HCT116 (cell line): ENCODE results near the gene PLEKHM3. TPM values are rescaled to one million over a fixed set of nuclear protein-coding genes. Genes with fewer than 3 reads are reported as not detected.
A peak's percentile ranks its signal among the peaks of the same experiment; 100 is the strongest.

Experiments
- ATAC-seq: fragments of 200-7000 bp; cut with Tn5 transposase; 2 replicates; pipeline ENCODE4 v1.9.1; 2020; ENCODE audit warnings: mild to moderate bottlenecking, moderate library complexity
- BruUV-seq: library from RNA; stranded (reverse); fragments of 400-500 nt; replicated peaks from 2 replicates; lab custom pipeline; 2021; lab: Mats Ljungman, UMichigan
- CTCF ChIA-PET: fragments of 300-600 bp; sonication (Branson Sonifier 250); formaldehyde crosslinking; loops from one replicate; lab custom pipeline; 2021; ENCODE audit warnings: antibody characterized with exemption; lab: Charles Lee
- POLR2A ChIA-PET: fragments of 300-600, 350-600 bp; sonication (Branson Sonifier 250); formaldehyde crosslinking; loops from one replicate; lab custom pipeline; 2021; ENCODE audit warnings: antibody characterized with exemption; lab: Charles Lee
- RAD21 ChIA-PET, 2 experiments: fragments of 300-600 bp; sonication (Branson Sonifier 250); formaldehyde crosslinking; loops; one replicate each; lab custom pipeline; 2023; ENCODE audit warnings: low total read pairs in 2 of 2; ENCODE audit not compliant: uncharacterized antibody in 2 of 2, unreplicated experiment in 2 of 2, low non-redundant PET in 1 of 2; lab: Charles Lee
- DNase-seq: peaks from one replicate; pipeline ENCODE4 v3.0.0-alpha.2; 2010; ENCODE audit warnings: low read depth, low spot score
- H2AFZ ChIP-seq: fragments of 200-600 bp; shearing (Covaris generic), sonication (generic); 2 replicates; pipeline ENCODE4 v1.6.1; 2017; ENCODE audit warnings: low read depth, mixed run types, mixed read lengths, antibody characterized with exemption, low read length; ENCODE audit not compliant: poor library complexity, severe bottlenecking
- H3K27ac ChIP-seq: 2 replicates; pipeline ENCODE4 v1.5.1; 2012; ENCODE audit warnings: low read depth, low read length
- H3K27me3 ChIP-seq: fragments of 200-600 bp; sonication (generic); 2 replicates; pipeline ENCODE4 v1.6.1; 2016; ENCODE audit warnings: mixed run types, low read length, mixed read lengths; ENCODE audit not compliant: insufficient read depth
- H3K36me3 ChIP-seq, 2 experiments: fragments of 200-500 bp in 1 of 2; fragments of 200-600 bp in 1 of 2; sonication (Bioruptor generic) in 1 of 2; sonication (generic) in 1 of 2; 2 replicates each; pipeline versions ENCODE4 v1.5.1 to v1.6.1; 2014 to 2016; ENCODE audit warnings: low read length in 2 of 2, inconsistent platforms in 1 of 2, mixed read lengths in 1 of 2, mixed run types in 1 of 2; ENCODE audit not compliant: insufficient read depth in 2 of 2, control insufficient read depth in 1 of 2
- H3K4me1 ChIP-seq, 2 experiments: fragments of 200-600 bp in 1 of 2; sonication (generic) in 1 of 2; 2 replicates each; pipeline versions ENCODE4 v1.5.1 to v1.6.1; 2012 to 2017; ENCODE audit warnings: low read length in 2 of 2, inconsistent platforms in 1 of 2, mild to moderate bottlenecking in 1 of 2, mixed read lengths in 1 of 2, mixed run types in 1 of 2, moderate library complexity in 1 of 2; ENCODE audit not compliant: insufficient read depth in 2 of 2, control insufficient read depth in 1 of 2
- H3K4me2 ChIP-seq: fragments of 200-600 bp; sonication (generic); 2 replicates; pipeline ENCODE4 v1.6.1; 2017; ENCODE audit warnings: mixed run types, low read length, mixed read lengths
- H3K4me3 ChIP-seq, 2 experiments: fragments of 200-600 bp in 1 of 2; sonication (generic) in 1 of 2; replicated peaks in 1 of 2; 2 replicates each; pipeline ENCODE4 v1.5.1; 2011 to 2016; ENCODE audit warnings: low read length in 2 of 2, control low read depth in 1 of 2, low read depth in 1 of 2, mild to moderate bottlenecking in 1 of 2, mixed read lengths in 1 of 2, mixed run types in 1 of 2
- H3K79me2 ChIP-seq: fragments of 200-600 bp; sonication (generic); 2 replicates; pipeline ENCODE4 v1.6.1; 2017; ENCODE audit warnings: mild to moderate bottlenecking, mixed run types, low read length, moderate library complexity, mixed read lengths; ENCODE audit not compliant: insufficient read depth
- H3K9ac ChIP-seq: fragments of 200-600 bp; sonication (generic); 2 replicates; pipeline ENCODE4 v1.6.1; 2016; ENCODE audit warnings: low read length, mixed read lengths
- H3K9me2 ChIP-seq: fragments of 200-600 bp; sonication (generic), shearing (Covaris generic); 2 replicates; pipeline ENCODE4 v1.6.1; 2017; ENCODE audit warnings: mixed run types, mild to moderate bottlenecking, moderate library complexity; ENCODE audit not compliant: insufficient read depth
- H3K9me3 ChIP-seq, 2 experiments: fragments of 200-500 bp in 1 of 2; fragments of 200-600 bp in 1 of 2; sonication (Bioruptor generic) in 1 of 2; sonication (generic) in 1 of 2; 2 replicates each; pipeline ENCODE4 v1.6.1; 2014 to 2017; ENCODE audit warnings: low read length in 2 of 2, mixed read lengths in 2 of 2, inconsistent platforms in 1 of 2, low read depth in 1 of 2, mild to moderate bottlenecking in 1 of 2, mixed run types in 1 of 2, moderate library complexity in 1 of 2; ENCODE audit not compliant: control insufficient read depth in 1 of 2, insufficient read depth in 1 of 2
- H4K20me1 ChIP-seq: fragments of 200-600 bp; sonication (generic), shearing (Covaris generic); 2 replicates; pipeline ENCODE4 v1.6.1; 2017; ENCODE audit warnings: mixed run types, mild to moderate bottlenecking, moderate library complexity; ENCODE audit not compliant: insufficient read depth
- CBX3 ChIP-seq: IDR thresholded peaks from 2 replicates; pipeline ENCODE4 v1.6.1; 2012; ENCODE audit warnings: low read depth
- CEBPB ChIP-seq: IDR thresholded peaks from 2 replicates; pipeline ENCODE4 v1.6.1; 2012; ENCODE audit warnings: low read depth
- CTCF ChIP-seq, 3 experiments: fragments of 200-600 bp in 1 of 3; sonication (generic) in 1 of 3; IDR thresholded peaks in 2 of 3; conservative IDR thresholded peaks in 1 of 3; 2 replicates each; pipeline ENCODE4 v1.5.1; 2012 to 2017; ENCODE audit warnings: low read depth in 2 of 3, low read length in 2 of 3, antibody characterized with exemption in 1 of 3, borderline replicate concordance in 1 of 3, control low read depth in 1 of 3, mild to moderate bottlenecking in 1 of 3, mixed read lengths in 1 of 3, mixed run types in 1 of 3, moderate library complexity in 1 of 3; ENCODE audit not compliant: insufficient read depth in 1 of 3
- EGR1 ChIP-seq: IDR thresholded peaks from 2 replicates; pipeline ENCODE4 v1.6.1; 2012; ENCODE audit warnings: low read depth
- EZH2phosphoT487 ChIP-seq: fragments of 200-600 bp; IDR thresholded peaks from 2 replicates; pipeline ENCODE4 v1.6.1; 2018; ENCODE audit warnings: antibody characterized with exemption, borderline replicate concordance
- FOSL1 ChIP-seq: IDR thresholded peaks from 2 replicates; pipeline ENCODE4 v1.6.1; 2012; ENCODE audit warnings: low read depth
- MAX ChIP-seq: IDR thresholded peaks from 2 replicates; pipeline ENCODE4 v1.6.1; 2012
- RAD21 ChIP-seq: IDR thresholded peaks from 2 replicates; pipeline ENCODE4 v1.6.1; 2012; ENCODE audit warnings: low read depth, mild to moderate bottlenecking
- REST ChIP-seq: IDR thresholded peaks from 2 replicates; pipeline ENCODE4 v1.6.1; 2012; ENCODE audit warnings: low read depth
- SIN3A ChIP-seq: IDR thresholded peaks from 2 replicates; pipeline ENCODE4 v1.6.1; 2012; ENCODE audit warnings: low read depth
- TCF7L2 ChIP-seq: IDR thresholded peaks from 2 replicates; pipeline ENCODE4 v1.7.0; 2011; ENCODE audit warnings: borderline replicate concordance, inconsistent platforms; ENCODE audit not compliant: insufficient read depth, insufficient read length; ENCODE audit errors: extremely low read depth
- YY1 ChIP-seq: IDR thresholded peaks from 2 replicates; pipeline ENCODE4 v1.6.1; 2011; ENCODE audit warnings: low read length, low read depth, moderate library complexity, mild to moderate bottlenecking; ENCODE audit not compliant: insufficient replicate concordance; ENCODE audit errors: extremely low read depth
- intact Hi-C: fragments of 100-400 bp; cut with micrococcal nuclease; formaldehyde crosslinking; loops from 2 replicates; pipeline ENCODE4 v1.10.0; 2022
- total RNA-seq: library from RNA; stranded (reverse); gene quantifications from one replicate; pipeline ENCODE4 v1.2.1, GENCODE V29; 2021; ENCODE audit not compliant: unreplicated experiment

PLEKHM3 gene
- total RNA-seq, 1 experiment from 2014 or later = 6.3 TPM

GRCh38 chr2:207807516-207807915, 217.8 kb downstream of the PLEKHM3 start:
- CTCF ChIA-PET = no interaction called here
- ATAC-seq = no peak
- no peaks in the 10 kb centered on the region for H3K9me2 ChIP-seq
- no TSS peak for BruUV-seq
- H3K27me3 ChIP-seq = no peaks in the 10 kb centered on the region
- RAD21 ChIA-PET = no interaction called here
- no peaks in the 10 kb centered on the region for H3K9me3 ChIP-seq
- H3K27ac ChIP-seq = no peak overlapping the region
- TF ChIP-seq MAX (no peak), FOSL1 (peak; percentile 16; the same call in 1 of the 2 replicates)
- H4K20me1 ChIP-seq = no peaks in the 10 kb centered on the region
- no peak overlapping the region for H3K4me2 ChIP-seq
- no peak overlapping the region for H3K9ac ChIP-seq
- H3K4me3 ChIP-seq = no peak overlapping the region
- intact Hi-C loops = no loop called here
- peaks cover 39 to 62% of the 10 kb centered on the region in 2 experiments for H3K4me1 ChIP-seq
- POLR2A ChIA-PET = no interaction called here
- no peak for DNase-seq
- no peaks in the 10 kb centered on the region for H3K79me2 ChIP-seq
- no peak overlapping the region for H2AFZ ChIP-seq
- H3K36me3 ChIP-seq = no peaks in the 10 kb centered on the region

- H3K4me3 ChIP-seq = no peak overlapping the region; a peak in 1 of 4 replicates
- RAD21 ChIA-PET = no interaction called here
- H3K36me3 ChIP-seq = no peaks in the 10 kb centered on the region
- intact Hi-C loops = no loop called here
- H3K9me2 ChIP-seq = no peaks in the 10 kb centered on the region
- POLR2A ChIA-PET = interaction anchor here (1.9 kb wide), 1 partner anchor 14 kb away, joined by 8 read pairs; no protein-coding TSS in a partner anchor
- peak overlapping the region; percentile 63; the same call in 1 of the 2 replicates for H3K27ac ChIP-seq
- peak; percentile 79 for ATAC-seq
- H3K79me2 ChIP-seq = no peaks in the 10 kb centered on the region
- no peaks in the 10 kb centered on the region for H3K9me3 ChIP-seq
- no peaks in the 10 kb centered on the region for H4K20me1 ChIP-seq
- CTCF ChIA-PET = no interaction called here
- peaks cover 25 to 46% of the 10 kb centered on the region in 2 experiments for H3K4me1 ChIP-seq
- DNase-seq = no peak
- H2AFZ ChIP-seq = peak overlapping the region; percentile 57
- no peak overlapping the region; the same call in 1 of the 2 replicates for H3K9ac ChIP-seq
- no TSS peak for BruUV-seq
- peak overlapping the region; percentile 60 for H3K4me2 ChIP-seq
- H3K27me3 ChIP-seq = no peaks in the 10 kb centered on the region
- TF ChIP-seq SIN3A (no peak), EZH2phosphoT487 (no peak), RAD21 (0 out of 2 replicates have a peak, but pooled peaks have one; percentile 13), CEBPB (no peak), EGR1 (no peak), CBX3 (peak; percentile 69; the same call in 1 of the 2 replicates), FOSL1 (peak; percentile 87), REST (no peak), TCF7L2 (no peak), CTCF (IDR thresholded peaks at IDR 0.05 in 2 of 3, conservative IDR thresholded peaks at IDR 0.05 in 1 of 3; ENCODE audit: borderline replicate concordance in 1 of 3, insufficient read depth in 1 of 3, low read depth in 2 of 3, low read length in 2 of 3) (no peak), MAX (peak; percentile 56), YY1 (no peak)
Measured at GRCh38 chr2:207805566-207806226, 219.6 kb downstream of the PLEKHM3 start.
